ENCODE measurements around the gene TCHP.

Gene TCHP

DNA sequence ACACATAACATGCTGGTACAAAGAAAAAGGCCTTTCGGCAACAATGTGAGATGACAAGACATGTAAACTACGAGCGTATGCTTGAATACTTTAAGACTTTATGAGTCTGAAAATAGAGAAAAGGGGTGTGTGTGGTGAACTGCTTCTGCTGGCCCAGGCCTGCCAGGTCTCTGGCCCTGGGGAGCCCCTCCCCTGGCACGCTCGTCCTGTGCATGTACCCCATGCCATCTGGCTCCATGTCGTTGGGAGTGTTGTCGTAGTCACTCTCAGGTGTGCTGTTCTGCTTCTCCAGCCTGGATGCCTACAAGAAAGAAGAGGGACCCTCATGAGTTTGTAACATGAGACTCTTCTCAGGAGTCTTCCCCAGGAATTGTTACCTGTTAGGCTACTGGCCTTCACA lies 38.9 kb downstream of the TCHP start:
- no peak for DNase-seq

DNA sequence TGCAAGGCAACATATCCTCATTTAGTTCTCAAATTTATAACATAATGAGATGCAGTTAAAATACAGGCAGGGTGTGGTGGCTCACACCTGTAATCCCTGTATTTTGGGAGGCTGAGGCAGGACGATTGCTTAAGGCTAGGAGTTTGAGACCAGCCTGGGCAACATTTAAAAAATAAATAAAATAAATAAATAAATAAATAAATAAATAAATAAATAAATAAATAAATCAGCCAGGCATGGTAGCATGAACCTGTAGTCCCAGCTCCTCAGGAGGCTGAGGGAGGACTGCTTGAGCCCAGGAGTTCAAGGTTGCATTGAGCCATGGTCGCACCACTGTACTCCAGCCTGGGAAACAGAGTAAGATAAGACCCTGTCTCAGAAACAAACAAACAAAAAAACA lies 39.4 kb downstream of the TCHP start:
- no peak for DNase-seq

DNA sequence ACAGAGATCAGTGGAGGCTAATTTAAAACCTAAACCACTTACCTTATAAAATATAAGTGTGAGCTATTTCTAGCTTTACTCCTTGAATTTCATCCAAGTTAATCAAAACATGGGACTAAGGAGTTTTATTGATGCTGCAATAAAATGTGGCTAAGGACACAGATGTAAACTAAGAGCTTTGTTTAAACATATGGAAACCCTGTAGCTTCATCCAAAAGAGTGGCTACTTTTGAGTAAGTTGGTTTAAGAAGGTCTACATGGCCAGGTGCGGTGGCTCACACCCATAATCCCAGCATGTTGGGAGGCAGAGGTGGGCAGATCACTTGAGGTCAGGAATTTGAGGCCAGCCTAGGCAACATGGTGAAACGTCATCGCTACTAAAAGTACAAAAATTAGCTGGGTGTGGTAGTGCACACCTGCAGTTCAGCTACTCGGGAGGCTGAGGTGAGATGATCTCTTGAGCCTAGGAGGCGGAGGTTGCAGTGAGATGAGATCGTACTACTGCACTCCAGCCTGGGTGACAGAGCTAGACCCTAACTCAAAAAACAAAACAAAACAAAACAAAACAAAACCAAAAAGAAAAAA lies 40.4 kb downstream of the TCHP start:
- DNase-seq, result no peak

- no peak for DNase-seq
Measured at GRCh38 chr12:109943811-109944210, 43.7 kb downstream of the TCHP start.

DNA sequence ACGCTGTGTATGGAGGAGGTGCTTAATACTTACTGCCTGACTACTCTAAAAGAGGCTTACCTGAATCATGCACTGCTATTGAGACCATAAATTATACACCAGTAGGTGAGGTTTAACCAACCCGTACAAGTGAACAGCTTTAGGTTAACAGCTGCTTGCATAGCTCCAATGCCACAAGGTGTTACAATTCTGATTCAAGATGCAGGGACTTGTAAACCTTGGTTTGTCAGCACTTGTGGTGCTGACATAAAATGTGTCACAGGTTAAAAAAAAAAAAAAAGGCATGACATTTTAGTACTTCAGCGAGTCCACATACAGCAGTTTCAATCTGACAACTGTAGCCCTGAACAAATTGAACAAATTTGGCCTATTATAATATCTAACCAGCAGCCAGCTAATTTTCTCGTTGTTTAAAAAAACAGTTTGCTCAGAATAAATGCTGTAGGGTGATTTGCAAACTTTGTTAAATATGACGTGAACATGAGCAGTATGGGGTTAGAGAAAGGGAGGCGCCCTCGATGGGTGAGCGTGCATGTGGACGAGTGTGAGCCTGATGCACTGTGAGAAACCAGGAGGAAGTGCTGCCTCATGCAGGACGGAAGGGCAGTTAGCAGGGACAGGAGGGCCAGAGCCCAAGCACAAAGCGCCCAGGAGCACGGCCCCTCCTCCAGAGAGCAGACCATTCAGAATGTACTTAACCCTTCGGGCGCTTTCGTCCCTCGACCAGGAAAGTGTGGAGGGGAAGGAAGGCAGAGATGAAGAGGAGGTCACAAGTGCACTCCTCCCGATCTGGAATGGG lies 44.7 kb downstream of the TCHP start:
- DNase-seq, result no peak

DNA sequence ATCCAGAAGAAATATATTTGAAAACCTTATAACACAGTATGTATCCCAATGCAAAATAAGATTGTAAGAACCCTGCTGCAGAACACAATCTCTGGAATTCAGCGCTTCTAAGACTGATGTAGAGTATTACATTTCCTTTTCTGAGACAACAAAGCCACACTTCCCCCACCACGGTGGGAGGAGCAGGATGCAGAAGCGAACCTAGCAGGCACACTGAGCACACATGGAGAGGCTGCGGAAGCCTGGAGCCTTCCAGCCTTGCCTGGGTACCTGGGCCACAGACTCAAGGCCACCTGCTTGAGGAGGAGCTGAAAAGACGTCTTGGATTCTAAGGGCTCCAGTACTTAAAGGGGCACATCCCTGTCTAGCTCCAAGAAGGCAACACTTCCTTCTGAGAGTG lies 46.4 kb downstream of the TCHP start:
- no peak for DNase-seq

GRCh38 chr12:109946913-109947312 lies 46.8 kb downstream of the TCHP start:
- DNase-seq, result no peak

- no peak for DNase-seq
Measured at GRCh38 chr12:109947521-109947920, 47.4 kb downstream of the TCHP start.

DNA sequence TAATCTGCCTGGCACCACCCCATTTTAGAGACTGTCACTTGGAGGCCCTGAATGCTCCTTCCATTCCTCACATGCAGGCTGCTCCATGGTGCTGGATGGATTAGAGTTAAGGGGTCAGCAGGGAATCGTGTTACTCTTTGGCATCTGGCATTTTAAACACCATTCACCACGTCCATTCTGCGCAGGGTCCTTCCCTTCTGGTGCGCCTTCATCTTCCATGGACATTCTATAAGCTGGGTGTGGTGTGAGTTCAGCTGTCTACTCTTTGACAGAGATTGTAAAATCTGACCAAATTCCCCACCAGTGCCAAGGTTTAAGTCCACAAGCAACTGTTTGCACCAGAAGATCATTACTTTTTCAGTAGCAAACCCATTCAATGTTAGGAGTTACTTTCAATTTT lies 48.3 kb downstream of the TCHP start:
- DNase-seq, result no peak

DNA sequence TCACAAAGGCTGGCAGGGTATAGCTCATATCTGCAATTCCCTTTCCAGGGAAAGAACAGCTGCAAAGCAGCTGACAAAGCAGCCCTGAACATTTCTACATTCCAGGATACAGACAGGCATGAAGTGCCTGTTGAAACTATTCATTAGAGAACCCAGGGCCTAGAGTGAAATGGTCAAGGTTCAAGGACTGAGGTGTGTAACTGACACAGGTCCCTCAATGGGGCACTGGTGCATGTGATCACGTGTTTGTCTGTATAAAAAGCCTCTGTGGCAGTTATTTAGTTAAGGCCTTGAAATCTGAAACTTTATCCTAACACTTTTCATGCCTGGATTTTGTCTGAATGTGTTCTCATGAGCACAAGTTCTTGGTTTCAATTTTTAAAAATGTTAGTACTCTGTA lies 49.0 kb downstream of the TCHP start:
- DNase-seq, result no peak

GRCh38 chr12:109950625-109951024 lies 50.6 kb downstream of the TCHP start:
- DNase-seq, result no peak

GRCh38 chr12:109951136-109951535 lies 51.1 kb downstream of the TCHP start:
- no peak for DNase-seq

DNA sequence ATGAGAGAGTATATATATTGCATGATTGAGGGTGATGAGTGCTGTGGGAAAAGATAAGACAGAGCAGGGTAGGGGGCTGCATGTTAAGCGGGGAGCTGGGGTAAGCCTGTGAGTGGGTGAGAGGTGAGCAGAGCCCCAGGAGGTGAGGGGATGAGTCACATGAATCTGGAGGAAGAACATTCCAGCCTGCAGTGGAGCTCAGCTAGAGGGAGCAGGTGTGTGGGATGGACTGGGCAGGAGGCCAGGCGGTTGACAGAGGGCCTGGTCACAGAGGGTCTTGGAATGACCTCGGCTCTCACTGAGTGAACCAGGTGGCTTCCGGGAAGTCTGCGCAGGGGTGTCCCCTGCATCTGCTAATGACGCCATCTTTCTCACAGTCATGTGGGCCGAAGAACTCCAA lies 51.7 kb downstream of the TCHP start:
- DNase-seq, result no peak

DNA sequence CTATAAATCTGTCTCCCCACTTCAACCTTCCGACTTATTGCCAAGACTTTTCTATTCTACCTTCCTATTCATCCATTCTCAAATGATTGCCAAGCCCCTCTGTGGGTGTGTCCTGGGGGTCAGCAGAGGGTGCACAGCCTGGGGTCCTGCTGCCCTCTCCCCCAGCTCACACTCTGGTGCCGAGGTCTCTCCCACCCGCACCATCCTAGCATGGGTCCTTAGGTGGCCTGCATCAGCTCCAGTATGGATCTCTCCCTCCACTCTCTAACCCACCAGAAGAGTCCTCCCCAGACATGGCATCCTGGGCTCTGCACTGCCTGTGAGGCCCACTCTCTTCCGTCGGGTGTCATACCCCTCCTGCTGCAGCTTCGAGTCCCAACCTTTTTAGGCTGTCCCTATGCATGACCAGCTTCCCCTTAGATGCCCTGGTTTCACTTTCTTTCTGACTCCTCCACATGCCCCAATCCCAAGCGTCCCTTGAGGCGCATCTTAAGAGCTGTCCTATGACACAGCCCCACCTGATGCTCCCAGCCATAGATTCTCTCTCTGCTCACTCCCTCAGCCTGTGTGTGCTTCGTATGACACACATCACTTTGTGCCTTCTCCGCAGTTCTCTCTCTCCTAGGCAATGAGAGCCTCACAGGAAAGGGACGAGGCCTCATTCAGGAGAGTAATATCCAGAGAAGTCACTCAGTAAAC lies 52.2 kb downstream of the TCHP start:
- DNase-seq, result peak; percentile 23

GRCh38 chr12:109952873-109953272 lies 52.8 kb downstream of the TCHP start:
- no peak for DNase-seq

GRCh38 chr12:109953656-109954055 lies 53.6 kb downstream of the TCHP start:
- DNase-seq, result no peak

- DNase-seq, result no peak
Measured at GRCh38 chr12:109958374-109958773, 58.3 kb downstream of the TCHP start.

GRCh38 chr12:109959411-109960093 lies 59.5 kb downstream of the TCHP start:
- no peak for DNase-seq

DNA sequence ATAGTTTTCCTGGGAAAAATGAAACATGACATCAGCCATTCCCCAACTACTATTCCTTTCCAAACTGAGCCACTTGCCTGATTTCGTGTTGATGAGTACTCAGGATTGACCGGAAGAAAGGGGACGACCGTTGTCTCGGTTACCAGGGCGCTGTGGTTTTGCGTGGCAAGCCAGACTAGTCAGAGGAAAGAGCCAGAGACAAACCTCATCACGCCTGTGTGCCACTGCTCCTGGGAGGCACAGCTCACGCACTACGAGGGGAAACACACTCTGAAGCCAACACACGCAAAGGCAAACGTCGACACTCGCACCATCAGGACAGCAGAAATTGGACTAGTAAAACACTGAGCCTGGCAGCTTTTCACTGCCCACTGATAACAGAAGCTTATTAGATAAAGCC lies 61.1 kb downstream of the TCHP start:
- DNase-seq, result no peak

GRCh38 chr12:109961612-109962011 lies 61.5 kb downstream of the TCHP start:
- no peak for DNase-seq

- DNase-seq, result no peak
Measured at GRCh38 chr12:109962398-109962797, 62.3 kb downstream of the TCHP start.

GRCh38 chr12:109963330-109963729 lies 63.3 kb downstream of the TCHP start:
- DNase-seq, result no peak

DNA sequence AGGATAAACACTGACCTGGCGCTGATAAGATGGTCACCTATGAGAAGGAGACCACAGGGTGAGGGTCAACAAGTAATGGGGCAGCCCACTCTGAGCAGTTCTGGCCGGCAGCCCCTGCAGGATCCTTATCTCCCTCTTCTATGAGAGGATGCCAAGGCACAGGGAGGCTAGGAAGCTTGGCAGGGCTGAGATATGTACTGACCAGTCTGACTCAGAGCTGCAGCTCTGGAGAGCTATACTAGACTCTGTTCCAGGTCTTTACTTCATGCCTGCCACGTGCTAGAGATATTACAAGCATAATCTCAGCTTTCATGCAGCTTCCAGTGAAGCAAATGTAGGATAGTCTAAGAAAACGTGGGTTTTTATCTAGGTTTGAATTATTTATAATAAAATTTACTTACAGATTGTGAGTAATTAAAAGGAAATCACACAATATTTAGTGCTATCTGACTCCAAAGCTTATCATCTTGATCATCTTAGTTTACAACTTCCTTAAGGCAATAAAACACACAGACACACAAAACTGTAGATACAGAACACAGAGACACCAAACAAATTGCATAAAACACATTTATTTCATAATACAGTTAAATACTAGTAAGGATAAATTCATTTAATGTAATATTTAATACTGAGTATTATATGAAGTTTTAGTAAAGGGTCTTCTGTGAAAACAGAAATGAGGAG lies 63.8 kb downstream of the TCHP start:
- DNase-seq, result no peak

All from activated CD4-positive, alpha-beta T cell treated with anti-CD3 and anti-CD28 coated beads, Interleukin-2, Interleukin-6, amounts not matched to agents 100 ng/mL and 50 ng/mL, durations not matched to agents 16 hours and 8 hours (primary cell).